ENCODE data around the gene RASA3.

Gene RASA3

GRCh38 chr13:114130131-114130836 is 2.1 kb downstream of the RASA3 start:
- H3K27me3 ChIP-seq = peaks cover 34% of the 10 kb centered on the region
- peak overlapping the region; percentile 84 to 87 for H3K4me3 ChIP-seq (ENCODE audit: low read depth in 1 of 2, low read length in 1 of 2)
- no peaks in the 10 kb centered on the region for H3K36me3 ChIP-seq
- peak overlapping the region; percentile 87 for H3K27ac ChIP-seq
- no peaks in the 10 kb centered on the region for H3K9me3 ChIP-seq
- TF ChIP-seq, protein P1, sequence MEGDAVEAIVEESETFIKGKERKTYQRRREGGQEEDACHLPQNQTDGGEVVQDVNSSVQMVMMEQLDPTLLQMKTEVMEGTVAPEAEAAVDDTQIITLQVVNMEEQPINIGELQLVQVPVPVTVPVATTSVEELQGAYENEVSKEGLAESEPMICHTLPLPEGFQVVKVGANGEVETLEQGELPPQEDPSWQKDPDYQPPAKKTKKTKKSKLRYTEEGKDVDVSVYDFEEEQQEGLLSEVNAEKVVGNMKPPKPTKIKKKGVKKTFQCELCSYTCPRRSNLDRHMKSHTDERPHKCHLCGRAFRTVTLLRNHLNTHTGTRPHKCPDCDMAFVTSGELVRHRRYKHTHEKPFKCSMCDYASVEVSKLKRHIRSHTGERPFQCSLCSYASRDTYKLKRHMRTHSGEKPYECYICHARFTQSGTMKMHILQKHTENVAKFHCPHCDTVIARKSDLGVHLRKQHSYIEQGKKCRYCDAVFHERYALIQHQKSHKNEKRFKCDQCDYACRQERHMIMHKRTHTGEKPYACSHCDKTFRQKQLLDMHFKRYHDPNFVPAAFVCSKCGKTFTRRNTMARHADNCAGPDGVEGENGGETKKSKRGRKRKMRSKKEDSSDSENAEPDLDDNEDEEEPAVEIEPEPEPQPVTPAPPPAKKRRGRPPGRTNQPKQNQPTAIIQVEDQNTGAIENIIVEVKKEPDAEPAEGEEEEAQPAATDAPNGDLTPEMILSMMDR (IDR thresholded peaks at IDR 0.05) = no peak
- peaks cover 43 to 47% of the 10 kb centered on the region in 2 experiments for H3K4me1 ChIP-seq (ENCODE audit: control insufficient read depth in 1 of 2, insufficient read depth in 1 of 2, low read depth in 1 of 2, low read length in 1 of 2)

DNA sequence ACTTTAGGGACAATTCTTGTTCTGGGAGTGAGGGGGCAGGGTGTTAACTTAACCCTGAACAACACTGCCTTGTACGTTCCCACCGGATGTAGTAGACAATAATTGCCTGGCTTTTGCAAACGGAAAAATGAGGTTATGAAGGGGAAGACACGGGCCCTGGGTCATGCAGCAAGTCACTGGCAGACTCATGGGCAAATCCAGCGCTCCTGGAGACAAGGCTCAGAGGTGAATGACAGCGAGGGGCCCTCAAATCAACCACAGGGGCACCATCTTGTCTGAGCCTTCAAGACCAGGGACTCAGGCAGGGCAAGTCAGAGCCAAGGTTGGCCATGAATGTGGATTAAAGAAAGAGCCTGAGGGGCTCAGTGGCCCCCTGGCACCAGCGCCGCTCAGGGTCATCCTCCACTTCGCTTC is 2.8 kb downstream of the RASA3 start:
- Histone ChIP-seq H3K4me3 (ENCODE audit: low read depth in 1 of 2, low read length in 1 of 2) (peak overlapping the region; percentile 64 to 84), H3K27ac (peak overlapping the region; percentile 87), H3K36me3 (no peaks in the 10 kb centered on the region), H3K27me3 (peaks cover 33% of the 10 kb centered on the region), H3K4me1 (ENCODE audit: control insufficient read depth in 1 of 2, insufficient read depth in 1 of 2, low read depth in 1 of 2, low read length in 1 of 2) (peaks cover 43 to 47% of the 10 kb centered on the region in 2 experiments), H3K9me3 (no peaks in the 10 kb centered on the region)
- TF ChIP-seq, protein P1 (IDR thresholded peaks at IDR 0.05) = no peak

DNA sequence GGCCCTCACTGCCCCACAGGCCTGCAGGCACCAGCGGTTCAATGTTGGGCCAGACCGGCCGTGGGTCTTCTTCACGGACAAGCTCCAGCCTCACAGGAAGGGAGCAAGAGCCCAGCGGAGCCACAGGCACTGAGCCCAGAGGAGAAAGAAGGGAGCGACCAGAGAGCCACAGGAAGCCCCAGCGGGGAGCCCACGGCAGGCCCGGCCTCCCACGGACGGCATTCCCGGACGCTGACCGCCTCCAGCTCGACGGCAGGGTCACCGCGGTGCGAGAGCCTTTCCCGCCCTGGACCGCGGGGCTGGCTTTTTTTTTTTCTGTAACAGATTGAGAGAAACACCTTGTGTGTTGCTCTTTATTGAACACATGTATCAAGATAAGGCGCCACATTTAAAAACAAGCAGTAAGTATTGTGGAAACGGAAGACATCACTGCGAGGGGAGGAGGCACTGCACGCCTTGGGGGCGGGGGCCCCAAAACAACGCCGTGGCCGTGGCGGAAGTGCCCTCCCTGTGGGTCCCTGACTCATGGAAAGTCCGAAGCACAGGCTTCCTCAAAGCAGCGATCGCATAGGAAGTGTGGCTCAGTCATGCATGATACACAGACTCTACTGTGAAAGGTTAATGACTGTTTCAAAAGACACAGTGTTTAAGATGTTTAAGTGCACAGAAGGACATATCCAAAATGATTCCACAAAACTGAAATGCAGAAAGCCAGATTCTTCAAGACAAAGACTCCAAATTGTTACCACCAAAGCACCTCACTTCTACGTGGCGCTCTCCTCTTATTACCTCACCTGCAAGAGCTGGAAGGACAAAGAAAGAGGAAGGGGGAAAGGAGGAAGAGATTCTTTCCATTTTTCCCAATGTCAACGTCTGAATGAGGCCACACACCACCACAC is 3.5 kb downstream of the RASA3 start:
- Histone ChIP-seq H3K27me3 (peaks cover 29% of the 10 kb centered on the region), H3K36me3 (no peaks in the 10 kb centered on the region), H3K4me1 (ENCODE audit: control insufficient read depth in 1 of 2, insufficient read depth in 1 of 2, low read depth in 1 of 2, low read length in 1 of 2) (peaks cover 43 to 47% of the 10 kb centered on the region in 2 experiments), H3K4me3 (ENCODE audit: low read depth in 1 of 2, low read length in 1 of 2) (peak overlapping the region; percentile 64 to 84), H3K27ac (peak overlapping the region; percentile 87), H3K9me3 (no peaks in the 10 kb centered on the region)
- TF ChIP-seq, protein P1 (IDR thresholded peaks at IDR 0.05) = peak; percentile 24

DNA sequence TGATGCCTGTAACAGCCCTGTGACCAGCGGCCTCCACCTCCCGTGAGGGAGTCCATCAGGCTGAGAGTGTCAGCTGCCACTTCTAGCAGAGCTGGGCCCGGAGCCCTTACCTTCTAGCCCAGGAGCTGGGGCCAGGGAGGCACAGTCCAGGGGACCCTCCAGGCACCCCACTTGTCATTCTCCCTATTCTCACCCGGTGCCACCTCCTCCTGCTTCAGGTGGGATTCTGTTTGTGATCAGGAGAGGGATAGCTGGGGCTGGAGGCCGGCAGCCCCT is 4.1 kb downstream of the RASA3 start:
- Histone ChIP-seq H3K27ac (peak overlapping the region; percentile 87), H3K4me1 (ENCODE audit: control insufficient read depth in 1 of 2, insufficient read depth in 1 of 2, low read depth in 1 of 2, low read length in 1 of 2) (peaks cover 43 to 47% of the 10 kb centered on the region in 2 experiments), H3K36me3 (no peaks in the 10 kb centered on the region), H3K4me3 (ENCODE audit: low read depth in 1 of 2, low read length in 1 of 2) (peak overlapping the region; percentile 64 to 84), H3K9me3 (no peaks in the 10 kb centered on the region), H3K27me3 (peaks cover 29% of the 10 kb centered on the region)
- TF ChIP-seq, protein P1 (IDR thresholded peaks at IDR 0.05) = no peak

DNA sequence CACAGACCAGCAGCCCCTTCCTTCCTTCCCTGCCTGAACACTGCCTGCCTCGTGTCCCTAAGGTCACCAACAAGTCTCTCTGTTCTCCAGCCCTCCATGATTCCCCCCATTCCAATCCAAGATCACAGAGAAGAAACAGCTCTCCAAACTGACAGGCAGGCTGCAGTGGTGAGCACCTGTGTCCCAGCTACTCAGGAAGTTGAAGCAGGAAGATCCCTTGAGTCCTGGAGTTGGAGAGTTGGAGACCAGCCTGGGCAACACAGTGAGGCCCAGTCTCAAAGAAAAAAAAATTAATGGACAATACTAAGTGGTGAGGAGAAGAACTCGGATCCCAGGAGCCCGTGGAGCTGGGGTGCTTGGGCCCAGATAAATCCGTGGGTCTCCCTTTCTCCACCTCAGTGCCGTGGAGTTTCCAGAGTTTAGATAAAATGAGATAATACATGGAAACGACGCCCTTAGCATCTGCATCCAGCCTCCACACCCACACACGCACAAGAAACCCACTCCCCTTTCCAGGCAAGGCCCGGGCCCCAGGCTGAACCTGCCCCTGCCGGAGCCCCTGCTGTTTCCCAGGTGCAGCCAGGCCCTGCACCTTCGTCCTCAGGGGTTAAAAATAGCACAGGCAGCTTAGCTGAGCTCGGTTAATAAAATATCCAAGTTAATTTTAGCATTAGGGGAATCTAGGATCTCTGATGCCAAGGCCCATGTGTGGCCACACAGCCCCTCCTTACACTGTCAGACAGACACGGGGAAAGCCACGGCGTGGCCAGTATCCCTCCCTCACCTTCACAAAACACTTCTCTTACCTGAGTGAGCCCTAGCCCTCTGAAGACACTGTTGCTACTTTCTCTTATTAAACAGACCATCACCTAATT is 4.7 kb downstream of the RASA3 start:
- Histone ChIP-seq H3K27ac (peak overlapping the region; percentile 87), H3K27me3 (peaks cover 27% of the 10 kb centered on the region), H3K36me3 (no peaks in the 10 kb centered on the region), H3K4me3 (ENCODE audit: low read depth in 1 of 2, low read length in 1 of 2) (peak overlapping the region in 1 of 2 experiments; percentile 64), H3K9me3 (no peaks in the 10 kb centered on the region), H3K4me1 (ENCODE audit: control insufficient read depth in 1 of 2, insufficient read depth in 1 of 2, low read depth in 1 of 2, low read length in 1 of 2) (peaks cover 43 to 46% of the 10 kb centered on the region in 2 experiments)
- TF ChIP-seq, protein P1 (IDR thresholded peaks at IDR 0.05) = no peak
